HG02610 (cell line): ENCODE measurements around the gene TTK.

Experiments used
- ATAC-seq: cut with Tn5 transposase; IDR thresholded peaks from one replicate; pipeline ENCODE4 v1.9.1; 2021; ENCODE audit warnings: mild to moderate bottlenecking, moderate library complexity; ENCODE audit not compliant: unreplicated experiment

The TTK gene

GRCh38 chr6:80004173-80005072 lies at the start of gene TTK:
Gene TTK (plus strand): TSS chr6:80004649. CDS start chr6:80005844, 1,195 bp downstream.
- peak; percentile 100 for ATAC-seq

- ATAC-seq: no peak
Measured at GRCh38 chr6:79954849-79955248, 49.6 kb upstream of the TTK start.

DNA sequence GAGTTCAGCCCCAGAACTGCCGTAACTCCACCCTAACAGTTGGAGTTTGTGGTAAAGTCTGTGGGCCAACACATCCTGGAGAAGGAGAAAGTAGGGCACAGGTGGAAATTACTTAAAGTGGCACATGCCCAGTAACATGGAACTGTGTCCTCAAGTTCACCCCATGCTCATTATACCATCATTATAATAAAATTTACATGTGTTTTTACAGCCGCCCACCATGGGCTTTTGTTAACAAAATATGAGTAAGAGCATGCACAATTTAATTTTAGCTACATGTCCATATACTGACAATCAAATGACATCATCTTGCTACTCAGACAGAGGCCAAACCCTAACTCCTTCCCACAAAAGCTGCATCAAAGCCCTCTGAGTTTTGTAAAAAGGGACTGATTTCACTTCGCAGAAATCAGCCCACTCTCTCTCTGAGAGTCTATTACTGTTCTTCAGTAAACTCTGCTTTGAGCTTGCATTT lies 39.8 kb upstream of the TTK start:
- ATAC-seq: no peak

DNA sequence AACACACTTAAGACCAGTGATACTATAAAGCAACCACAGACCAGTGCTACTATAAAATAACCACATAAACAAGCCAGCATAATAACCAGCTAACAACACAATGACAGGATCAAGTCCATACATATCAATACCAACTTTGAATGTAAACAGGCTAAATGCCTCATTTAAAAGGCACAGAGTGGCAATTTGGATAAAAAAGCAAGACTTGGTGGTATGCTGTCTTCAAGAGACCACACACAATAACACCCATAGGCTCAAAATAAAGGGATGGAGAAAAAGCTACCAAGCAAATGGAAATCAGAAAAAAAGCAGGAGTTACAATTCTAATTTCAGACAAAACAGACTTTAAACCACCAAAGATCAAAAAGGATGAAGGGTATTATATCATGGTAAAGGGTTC lies 37.3 kb upstream of the TTK start:
- no peak for ATAC-seq

DNA sequence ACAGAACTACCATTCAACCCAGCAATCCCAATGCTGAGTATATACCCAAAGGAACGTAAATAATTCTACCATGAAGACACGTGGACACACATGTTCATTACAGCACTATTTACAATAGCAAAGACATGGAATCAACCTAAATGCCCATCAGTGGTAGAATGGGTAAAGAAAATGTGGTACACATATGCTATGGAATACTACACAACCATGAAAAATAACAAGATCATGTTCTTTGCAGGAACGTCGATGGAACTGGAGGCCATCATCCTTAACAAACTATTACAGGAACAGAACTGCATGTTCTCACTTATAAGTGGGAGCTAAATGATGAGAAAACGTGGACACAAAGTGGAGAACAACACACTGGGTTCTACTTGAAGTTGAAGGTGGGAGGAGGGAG lies 34.7 kb upstream of the TTK start:
- no peak for ATAC-seq

- no peak for ATAC-seq
Measured at GRCh38 chr6:79971193-79971592, 33.3 kb upstream of the TTK start.

DNA sequence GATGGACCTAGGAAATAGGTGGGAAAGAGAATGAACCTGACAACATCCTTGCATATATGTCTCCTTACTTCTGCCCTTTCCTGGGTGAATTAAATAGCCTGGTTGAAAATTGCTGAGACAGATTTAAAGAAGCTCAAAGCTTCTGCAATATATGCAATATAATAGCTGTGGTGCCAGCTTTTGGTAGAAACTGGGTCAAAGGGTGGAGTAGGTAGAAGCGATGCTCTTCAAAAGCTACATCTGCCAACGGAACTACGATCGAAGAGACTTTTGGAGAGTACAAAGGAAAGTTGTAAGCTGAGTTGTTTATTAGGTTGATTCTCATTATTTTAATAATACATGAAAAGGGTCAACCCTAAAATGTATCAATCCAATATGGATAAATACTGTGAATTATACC lies 22.8 kb upstream of the TTK start:
- ATAC-seq: no peak

- ATAC-seq: peak; percentile 73
Measured at GRCh38 chr6:79984261-79984660, 20.2 kb upstream of the TTK start.

DNA sequence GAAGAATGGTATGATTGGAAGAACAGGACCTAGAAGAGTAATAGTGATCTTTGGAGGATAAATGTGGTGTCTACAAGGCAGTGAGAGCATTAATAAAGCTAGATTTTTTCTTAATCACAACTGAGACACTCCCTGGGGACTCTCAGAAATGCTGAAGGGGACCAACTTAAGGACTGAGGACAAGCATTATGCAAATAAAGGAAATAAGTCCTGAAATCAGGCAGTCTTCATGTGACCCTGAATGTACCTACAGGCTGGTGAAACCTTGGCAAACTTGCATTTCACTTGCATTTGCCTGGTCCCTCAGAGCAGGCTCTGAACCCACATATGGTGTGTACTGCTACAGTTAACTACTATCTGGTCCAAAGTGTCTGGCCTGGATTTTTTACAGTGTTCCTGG lies 19.3 kb upstream of the TTK start:
- no peak for ATAC-seq

DNA sequence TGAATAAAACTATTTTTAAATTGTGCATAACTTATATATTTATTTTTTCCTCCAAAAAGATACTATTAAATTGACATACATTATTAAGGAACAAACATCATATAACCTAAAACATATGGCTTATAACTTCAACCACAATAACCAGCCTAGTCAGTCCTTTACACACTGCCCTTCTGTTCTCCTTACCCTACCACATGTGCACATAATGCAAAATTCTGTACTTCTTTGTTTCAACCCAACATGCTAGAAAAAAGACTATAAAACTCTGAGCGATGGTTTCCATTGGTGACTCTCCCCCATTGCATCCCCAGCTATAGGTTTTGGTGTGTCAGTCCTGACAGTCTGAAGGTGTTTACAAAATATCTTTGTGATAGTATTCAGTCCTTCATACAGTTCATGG lies 14.8 kb upstream of the TTK start:
- ATAC-seq: no peak

DNA sequence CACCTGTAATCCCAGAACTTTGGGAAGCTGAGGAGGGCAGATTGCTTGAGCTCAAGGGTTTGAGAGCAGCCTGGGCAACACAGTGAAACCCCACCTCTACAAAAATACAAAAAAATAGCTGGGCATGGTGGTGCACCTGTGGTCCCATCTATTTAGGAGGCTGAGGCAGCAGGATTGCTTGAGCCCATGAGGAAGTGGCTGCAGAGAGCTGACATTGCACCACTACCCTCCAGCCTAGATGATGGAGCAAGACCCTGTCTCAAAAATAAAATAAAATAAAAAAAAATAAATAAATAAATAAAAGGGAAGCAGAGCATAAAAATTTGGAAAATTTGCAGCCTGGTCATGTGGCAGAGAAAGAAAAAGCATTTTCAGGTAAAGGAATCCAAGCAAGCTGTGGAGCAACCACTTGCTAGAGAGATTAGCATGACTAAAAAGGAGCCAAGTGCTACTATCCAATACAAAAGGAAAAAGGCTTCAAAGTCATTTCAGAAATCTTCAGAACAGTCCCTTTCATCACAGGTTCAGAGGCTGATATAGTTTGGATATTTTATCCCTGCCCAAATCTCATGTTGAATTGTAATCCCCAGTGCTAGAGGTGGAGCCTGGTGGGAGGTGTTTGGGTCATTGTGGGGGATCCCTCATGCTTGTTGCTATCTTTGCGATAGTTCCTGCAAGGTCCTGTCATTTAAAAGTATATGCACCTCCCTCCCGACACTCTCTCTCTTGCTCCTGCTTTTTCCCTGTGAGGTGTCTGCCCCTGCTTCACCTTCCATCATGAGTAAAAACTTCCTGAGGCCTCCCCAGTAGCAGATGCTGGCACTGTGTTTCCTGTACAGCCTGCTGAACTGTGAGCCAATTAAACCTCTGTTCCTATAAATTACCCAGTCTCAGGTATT lies 11.2 kb upstream of the TTK start:
- no peak for ATAC-seq

GRCh38 chr6:79993911-79994309 lies 10.5 kb upstream of the TTK start:
- ATAC-seq: no peak

DNA sequence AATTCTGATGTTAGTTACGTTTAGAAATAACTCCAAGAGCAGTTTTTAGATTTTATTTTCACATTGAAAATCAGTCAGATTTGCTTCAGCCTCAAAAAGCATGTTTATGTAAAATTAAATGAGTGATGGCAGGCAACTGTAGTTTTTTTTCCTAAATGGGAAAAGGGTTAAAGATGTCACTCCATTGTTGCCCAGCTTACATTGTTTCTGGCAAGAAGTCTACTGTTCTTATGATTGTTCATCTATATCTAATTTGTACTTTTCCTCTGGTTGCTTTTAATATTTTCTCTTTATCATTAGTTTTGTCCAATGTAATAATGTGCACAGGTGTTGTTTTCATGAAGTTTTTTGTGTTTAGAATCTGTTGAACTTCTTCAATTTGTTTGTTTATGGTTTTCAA lies 6.7 kb upstream of the TTK start:
- no peak for ATAC-seq

DNA sequence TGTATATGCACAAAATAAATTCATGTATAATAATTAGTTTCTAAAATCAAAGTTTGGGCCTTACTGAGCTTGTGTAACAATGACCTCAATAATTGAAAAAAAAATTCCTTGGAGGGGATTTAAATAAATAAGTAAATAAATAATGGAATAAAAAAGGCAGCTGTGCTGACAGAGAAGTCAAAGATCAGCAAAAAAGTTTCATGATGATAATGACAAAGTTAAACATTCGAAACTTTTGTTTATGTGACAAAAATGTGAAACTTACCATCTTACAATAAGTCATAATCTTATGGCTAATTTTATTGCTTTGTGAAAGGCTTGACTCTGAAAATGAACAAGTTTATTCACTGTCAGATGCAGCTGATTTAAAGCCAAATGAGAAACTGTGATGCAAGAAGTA lies 3.1 kb upstream of the TTK start:
- no peak for ATAC-seq

- no peak for ATAC-seq
Measured at GRCh38 chr6:80003826-80004172, 650 bp upstream of the TTK start.

- no peak for ATAC-seq
Measured at GRCh38 chr6:80005406-80005805, 957 bp downstream of the TTK start.

- no peak for ATAC-seq
Measured at GRCh38 chr6:80006541-80006940, 2.1 kb downstream of the TTK start.

DNA sequence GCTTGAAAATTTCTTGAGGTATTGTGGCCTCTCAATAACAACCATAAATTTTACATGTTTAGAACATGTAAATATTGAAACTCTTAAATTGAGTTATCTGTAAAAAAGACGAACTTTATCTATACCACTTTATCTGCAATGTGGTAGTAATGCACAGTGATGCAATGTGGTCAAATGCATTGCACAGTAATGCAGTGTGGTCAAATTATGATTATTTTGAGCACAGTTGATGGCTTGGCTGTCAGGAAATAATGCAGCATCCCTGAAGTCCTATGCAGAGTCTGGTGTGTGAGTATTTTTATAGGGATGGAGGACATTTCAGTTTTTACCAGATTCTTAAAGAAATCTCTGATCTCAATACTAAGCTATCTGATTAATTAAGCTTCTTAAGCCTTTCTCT lies 5.1 kb downstream of the TTK start:
- no peak for ATAC-seq

- no peak for ATAC-seq
Measured at GRCh38 chr6:80010288-80010687, 5.8 kb downstream of the TTK start.

GRCh38 chr6:80015839-80016435 lies 11.5 kb downstream of the TTK start:
- ATAC-seq: no peak

- no peak for ATAC-seq
Measured at GRCh38 chr6:80020381-80021120, 16.1 kb downstream of the TTK start.
